ENCODE results near the gene COL6A2.
"Not testable (repeated sequence)": the region's sequence is repeated elsewhere in the genome, so short reads cannot be mapped to it uniquely, and the experiment has no call there.

Gene COL6A2

GRCh38 chr21:46095814-46096595, 1.9 kb upstream of the COL6A2 start:
- Histone ChIP-seq H3K36me3 (ENCODE audit: control insufficient read depth, insufficient read depth, low read length) (no peaks in the 10 kb centered on the region; the same call in 1 of the 2 replicates), H3K4me1 (ENCODE audit: control insufficient read depth, insufficient read depth, low read length) (0 out of 2 replicates have a peak, but pooled peaks cover 3% of the 10 kb centered on the region), H3K27me3 (ENCODE audit: control insufficient read depth, insufficient read depth, low read length) (no peaks in the 10 kb centered on the region), H3K9me3 (ENCODE audit: control insufficient read depth, insufficient read depth, low read length) (no peaks in the 10 kb centered on the region), H3K27ac (ENCODE audit: low read length) (no peak overlapping the region), H3K4me3 (ENCODE audit: low read length) (no peak overlapping the region)
- no peak for DNase-seq (ENCODE audit: low read depth, low spot score)
- no CpG with 5 or more reads among the region's 12 CpGs for WGBS (ENCODE audit: insufficient coverage, insufficient read length)

GRCh38 chr21:46096596-46097335, 1.1 kb upstream of the COL6A2 start:
- Histone ChIP-seq H3K9me3 (ENCODE audit: control insufficient read depth, insufficient read depth, low read length) (no peaks in the 10 kb centered on the region), H3K4me1 (ENCODE audit: control insufficient read depth, insufficient read depth, low read length) (0 out of 2 replicates have a peak, but pooled peaks cover 3% of the 10 kb centered on the region), H3K36me3 (ENCODE audit: control insufficient read depth, insufficient read depth, low read length) (no peaks in the 10 kb centered on the region; the same call in 1 of the 2 replicates), H3K4me3 (ENCODE audit: low read length) (no peak overlapping the region), H3K27ac (ENCODE audit: low read length) (no peak overlapping the region), H3K27me3 (ENCODE audit: control insufficient read depth, insufficient read depth, low read length) (no peaks in the 10 kb centered on the region)
- no CpG with 5 or more reads among the region's 16 CpGs for WGBS (ENCODE audit: insufficient coverage, insufficient read length)
- DNase-seq (ENCODE audit: low read depth, low spot score), result no peak

GRCh38 chr21:46098303-46099141, 610 bp downstream of the COL6A2 start:
- H3K4me1 ChIP-seq (ENCODE audit: control insufficient read depth, insufficient read depth, low read length), result 0 out of 2 replicates have a peak, but pooled peaks cover 3% of the 10 kb centered on the region
- no CpG with 5 or more reads among the region's 94 CpGs for WGBS (ENCODE audit: insufficient coverage, insufficient read length)
- H3K27ac ChIP-seq (ENCODE audit: low read length), result no peak overlapping the region
- no peaks in the 10 kb centered on the region for H3K27me3 ChIP-seq (ENCODE audit: control insufficient read depth, insufficient read depth, low read length)
- H3K9me3 ChIP-seq (ENCODE audit: control insufficient read depth, insufficient read depth, low read length), result no peaks in the 10 kb centered on the region
- H3K4me3 ChIP-seq (ENCODE audit: low read length), result peak overlapping the region; percentile 59
- DNase-seq (ENCODE audit: low read depth, low spot score), result no peak
- no peaks in the 10 kb centered on the region; the same call in 1 of the 2 replicates for H3K36me3 ChIP-seq (ENCODE audit: control insufficient read depth, insufficient read depth, low read length)

- DNase-seq (ENCODE audit: low read depth, low spot score), result no peak
- no peak overlapping the region; the same call in 1 of the 2 replicates for H3K4me3 ChIP-seq (ENCODE audit: low read length)
- no CpG with 5 or more reads among the region's 18 CpGs for WGBS (ENCODE audit: insufficient coverage, insufficient read length)
- H3K9me3 ChIP-seq (ENCODE audit: control insufficient read depth, insufficient read depth, low read length), result no peaks in the 10 kb centered on the region
- H3K4me1 ChIP-seq (ENCODE audit: control insufficient read depth, insufficient read depth, low read length), result 0 out of 2 replicates have a peak, but pooled peaks cover 3% of the 10 kb centered on the region
- no peaks in the 10 kb centered on the region for H3K27me3 ChIP-seq (ENCODE audit: control insufficient read depth, insufficient read depth, low read length)
- H3K36me3 ChIP-seq (ENCODE audit: control insufficient read depth, insufficient read depth, low read length), result no peaks in the 10 kb centered on the region; the same call in 1 of the 2 replicates
- H3K27ac ChIP-seq (ENCODE audit: low read length), result no peak overlapping the region
Observed at GRCh38 chr21:46099476-46099875, 1.6 kb downstream of the COL6A2 start.

- 0 out of 2 replicates have a peak, but pooled peaks cover 3% of the 10 kb centered on the region for H3K4me1 ChIP-seq (ENCODE audit: control insufficient read depth, insufficient read depth, low read length)
- DNase-seq (ENCODE audit: low read depth, low spot score), result no peak
- no CpG with 5 or more reads among the region's 6 CpGs for WGBS (ENCODE audit: insufficient coverage, insufficient read length)
- no peaks in the 10 kb centered on the region for H3K27me3 ChIP-seq (ENCODE audit: control insufficient read depth, insufficient read depth, low read length)
- no peak overlapping the region for H3K27ac ChIP-seq (ENCODE audit: low read length)
- no peaks in the 10 kb centered on the region; the same call in 1 of the 2 replicates for H3K36me3 ChIP-seq (ENCODE audit: control insufficient read depth, insufficient read depth, low read length)
- no peak overlapping the region for H3K4me3 ChIP-seq (ENCODE audit: low read length)
- H3K9me3 ChIP-seq (ENCODE audit: control insufficient read depth, insufficient read depth, low read length), result no peaks in the 10 kb centered on the region
Observed at GRCh38 chr21:46100020-46100419, 2.1 kb downstream of the COL6A2 start.

GRCh38 chr21:46100426-46100825, 2.5 kb downstream of the COL6A2 start:
- 0 out of 2 replicates have a peak, but pooled peaks cover 3% of the 10 kb centered on the region for H3K4me1 ChIP-seq (ENCODE audit: control insufficient read depth, insufficient read depth, low read length)
- H3K4me3 ChIP-seq (ENCODE audit: low read length), result no peak overlapping the region
- no peaks in the 10 kb centered on the region for H3K27me3 ChIP-seq (ENCODE audit: control insufficient read depth, insufficient read depth, low read length)
- no peaks in the 10 kb centered on the region; the same call in 1 of the 2 replicates for H3K36me3 ChIP-seq (ENCODE audit: control insufficient read depth, insufficient read depth, low read length)
- H3K9me3 ChIP-seq (ENCODE audit: control insufficient read depth, insufficient read depth, low read length), result no peaks in the 10 kb centered on the region
- H3K27ac ChIP-seq (ENCODE audit: low read length), result no peak overlapping the region
- no CpG with 5 or more reads among the region's 7 CpGs for WGBS (ENCODE audit: insufficient coverage, insufficient read length)
- DNase-seq (ENCODE audit: low read depth, low spot score), result no peak

GRCh38 chr21:46100906-46101305, 3.0 kb downstream of the COL6A2 start:
- H3K9me3 ChIP-seq (ENCODE audit: control insufficient read depth, insufficient read depth, low read length), result no peaks in the 10 kb centered on the region
- 0 out of 2 replicates have a peak, but pooled peaks cover 3% of the 10 kb centered on the region for H3K4me1 ChIP-seq (ENCODE audit: control insufficient read depth, insufficient read depth, low read length)
- no peaks in the 10 kb centered on the region for H3K27me3 ChIP-seq (ENCODE audit: control insufficient read depth, insufficient read depth, low read length)
- no peak overlapping the region for H3K27ac ChIP-seq (ENCODE audit: low read length)
- no peaks in the 10 kb centered on the region; the same call in 1 of the 2 replicates for H3K36me3 ChIP-seq (ENCODE audit: control insufficient read depth, insufficient read depth, low read length)
- no CpG with 5 or more reads among the region's 4 CpGs for WGBS (ENCODE audit: insufficient coverage, insufficient read length)
- no peak for DNase-seq (ENCODE audit: low read depth, low spot score)
- H3K4me3 ChIP-seq (ENCODE audit: low read length), result no peak overlapping the region

- H3K4me3 ChIP-seq (ENCODE audit: low read length), result no peak overlapping the region
- H3K4me1 ChIP-seq (ENCODE audit: control insufficient read depth, insufficient read depth, low read length), result 0 out of 2 replicates have a peak, but pooled peaks cover 2% of the 10 kb centered on the region
Observed at GRCh38 chr21:46104104-46104503, 6.2 kb downstream of the COL6A2 start.

GRCh38 chr21:46107376-46107775, 9.5 kb downstream of the COL6A2 start:
- H3K4me3 ChIP-seq (ENCODE audit: low read length); H3K27ac ChIP-seq (ENCODE audit: low read length); H3K27me3 ChIP-seq (ENCODE audit: control insufficient read depth, insufficient read depth, low read length); H3K9me3 ChIP-seq (ENCODE audit: control insufficient read depth, insufficient read depth, low read length); H3K4me1 ChIP-seq (ENCODE audit: control insufficient read depth, insufficient read depth, low read length); H3K36me3 ChIP-seq (ENCODE audit: control insufficient read depth, insufficient read depth, low read length); DNase-seq (ENCODE audit: low read depth, low spot score): not testable (repeated sequence)
- no CpG with 5 or more reads among the region's 2 CpGs for WGBS (ENCODE audit: insufficient coverage, insufficient read length)

More at GRCh38 chr21:46104104-46104503, 6.2 kb downstream of the COL6A2 start:
- DNase-seq (ENCODE audit: low read depth, low spot score), result no peak
- Histone ChIP-seq H3K27ac (ENCODE audit: low read length) (no peak overlapping the region), H3K9me3 (ENCODE audit: control insufficient read depth, insufficient read depth, low read length) (no peaks in the 10 kb centered on the region), H3K36me3 (ENCODE audit: control insufficient read depth, insufficient read depth, low read length) (no peaks in the 10 kb centered on the region), H3K27me3 (ENCODE audit: control insufficient read depth, insufficient read depth, low read length) (no peaks in the 10 kb centered on the region)

GRCh38 chr21:46108827-46109312, 11.0 kb downstream of the COL6A2 start:
- peaks cover 8% of the 10 kb centered on the region for H3K36me3 ChIP-seq (ENCODE audit: control insufficient read depth, insufficient read depth, low read length)
- H3K4me1 ChIP-seq (ENCODE audit: control insufficient read depth, insufficient read depth, low read length), result no peaks in the 10 kb centered on the region; the same call in 1 of the 2 replicates
- H3K4me3 ChIP-seq (ENCODE audit: low read length), result no peak overlapping the region
- WGBS (ENCODE audit: insufficient coverage, insufficient read length), result no CpG with 5 or more reads among the region's 9 CpGs
- DNase-seq (ENCODE audit: low read depth, low spot score), result no peak
- no peak overlapping the region for H3K27ac ChIP-seq (ENCODE audit: low read length)
- H3K9me3 ChIP-seq (ENCODE audit: control insufficient read depth, insufficient read depth, low read length), result no peaks in the 10 kb centered on the region
- H3K27me3 ChIP-seq (ENCODE audit: control insufficient read depth, insufficient read depth, low read length), result no peaks in the 10 kb centered on the region
